Measurements from ENCODE around the gene ZNF283.
"Not testable (repeated sequence)": the region's sequence is repeated elsewhere in the genome, so short reads cannot be mapped to it uniquely, and the experiment has no call there.

Gene ZNF283

DNA sequence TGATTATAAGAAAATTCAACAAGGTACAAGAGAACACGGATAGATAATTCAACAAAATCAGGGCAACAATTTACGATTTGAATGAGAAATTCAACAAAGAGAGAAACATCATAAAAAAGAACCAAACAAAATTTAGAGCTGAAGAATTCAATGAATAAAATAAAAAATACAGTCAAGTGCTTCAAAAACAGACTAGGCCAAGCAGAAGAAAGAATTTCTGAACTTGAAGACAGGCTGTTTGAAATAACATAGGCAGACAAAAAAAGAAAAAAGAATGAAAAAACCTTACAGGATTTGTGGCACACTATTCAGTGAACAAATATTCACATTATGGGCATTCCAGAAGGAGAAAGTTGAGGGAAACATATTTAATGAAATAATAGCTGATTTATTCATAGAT, 31.1 kb downstream of the ZNF283 start:
- DNase-seq (ENCODE audit: low read depth) = no peak

DNA sequence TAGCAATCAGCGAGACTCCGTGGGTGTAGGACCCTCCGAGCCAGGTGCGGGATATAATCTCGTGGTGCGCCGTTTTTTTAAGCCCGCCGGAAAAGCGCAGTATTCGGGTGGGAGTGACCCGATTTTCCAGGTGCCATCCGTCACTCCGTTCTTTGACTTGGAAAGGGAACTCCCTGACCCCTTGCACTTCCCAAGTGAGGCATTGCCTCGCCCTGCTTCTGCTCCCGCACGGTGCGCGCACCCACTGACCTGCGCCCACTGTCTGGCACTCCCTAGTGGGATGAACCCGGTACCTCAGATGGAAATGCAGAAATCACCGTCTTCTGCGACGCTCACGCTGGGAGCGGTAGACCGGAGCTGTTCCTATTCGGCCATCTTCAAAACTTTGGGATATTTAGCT, 39.8 kb downstream of the ZNF283 start:
- DNase-seq (ENCODE audit: low read depth) = not testable (repeated sequence)

DNA sequence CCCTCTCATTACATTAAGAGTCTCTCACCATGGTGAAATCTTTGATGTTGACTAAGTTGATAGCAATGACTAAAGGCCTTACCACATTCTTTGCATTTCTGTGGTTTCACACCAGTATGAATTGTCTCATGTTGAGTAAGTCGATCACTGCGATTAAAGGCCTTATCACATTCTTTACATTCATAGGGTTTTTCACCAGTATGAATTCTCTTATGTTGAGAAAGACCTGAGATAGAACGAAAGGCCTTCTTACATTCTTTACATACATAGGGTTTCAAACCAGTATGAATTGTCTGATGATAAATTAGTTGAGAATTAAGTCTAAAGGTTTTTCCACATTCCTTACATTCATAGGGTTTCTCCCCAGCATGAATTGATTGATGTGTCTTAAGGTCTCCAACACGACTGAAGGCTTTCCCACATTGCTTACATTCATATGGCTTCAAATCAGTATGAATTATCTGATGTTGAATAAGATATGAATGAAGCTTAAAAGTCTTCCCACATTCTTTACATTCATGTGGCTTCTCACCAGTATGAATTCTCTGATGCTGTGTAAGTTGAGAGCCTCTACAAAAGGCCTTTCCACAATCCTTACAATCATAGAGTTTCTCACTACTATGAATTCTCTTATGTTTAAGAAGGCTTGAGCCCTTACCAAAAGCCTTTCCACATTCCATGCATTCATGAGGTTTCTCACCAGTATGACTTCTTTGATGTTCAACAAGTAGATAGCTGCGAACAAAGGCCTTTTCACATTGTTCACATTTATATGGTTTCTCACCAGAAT, 45.6 kb downstream of the ZNF283 start:
- no peak for DNase-seq (ENCODE audit: low read depth)

DNA sequence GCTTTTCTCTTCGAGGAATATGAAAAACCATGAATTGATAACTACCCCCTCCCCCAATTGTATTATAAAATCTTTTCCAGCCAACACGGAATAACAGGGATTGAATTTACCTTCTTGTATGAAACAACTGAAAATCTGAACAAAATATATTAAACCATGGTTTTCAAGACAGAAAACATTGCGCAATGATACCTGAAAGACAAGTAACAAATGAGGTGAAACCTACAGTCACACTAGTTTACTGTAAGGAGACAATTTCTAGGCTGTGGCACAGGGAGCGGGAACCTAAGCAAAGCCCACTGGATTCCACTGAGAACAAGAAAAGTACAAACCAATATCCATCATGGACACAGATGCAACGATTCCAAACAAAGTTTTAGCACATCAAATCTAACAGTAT, 53.4 kb downstream of the ZNF283 start:
- no peak for DNase-seq (ENCODE audit: low read depth)

DNA sequence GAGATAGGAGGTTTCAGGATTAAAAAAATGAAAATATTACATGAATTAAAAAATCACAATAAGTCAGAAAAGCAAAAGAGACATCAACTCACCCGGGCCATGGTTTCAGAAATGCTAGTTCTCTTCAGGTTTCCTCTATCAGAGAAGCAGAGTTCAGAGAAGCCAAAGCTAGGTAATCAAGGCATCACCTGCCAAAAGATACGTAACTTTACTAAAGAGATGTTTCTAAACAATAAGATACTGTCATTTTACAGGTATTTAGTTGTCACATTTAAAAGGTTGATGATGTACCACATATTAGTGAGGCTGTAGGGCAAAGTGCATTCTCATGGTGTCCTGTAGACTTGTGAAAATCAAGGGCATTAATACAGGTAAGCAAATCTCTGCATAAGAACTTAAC, 56.7 kb downstream of the ZNF283 start, which contains the start of gene ZNF404:
Gene ZNF404, minus strand, starts transcription at position 101 of the 400 bp plus-strand sequence.
- no peak for DNase-seq (ENCODE audit: low read depth)

DNA sequence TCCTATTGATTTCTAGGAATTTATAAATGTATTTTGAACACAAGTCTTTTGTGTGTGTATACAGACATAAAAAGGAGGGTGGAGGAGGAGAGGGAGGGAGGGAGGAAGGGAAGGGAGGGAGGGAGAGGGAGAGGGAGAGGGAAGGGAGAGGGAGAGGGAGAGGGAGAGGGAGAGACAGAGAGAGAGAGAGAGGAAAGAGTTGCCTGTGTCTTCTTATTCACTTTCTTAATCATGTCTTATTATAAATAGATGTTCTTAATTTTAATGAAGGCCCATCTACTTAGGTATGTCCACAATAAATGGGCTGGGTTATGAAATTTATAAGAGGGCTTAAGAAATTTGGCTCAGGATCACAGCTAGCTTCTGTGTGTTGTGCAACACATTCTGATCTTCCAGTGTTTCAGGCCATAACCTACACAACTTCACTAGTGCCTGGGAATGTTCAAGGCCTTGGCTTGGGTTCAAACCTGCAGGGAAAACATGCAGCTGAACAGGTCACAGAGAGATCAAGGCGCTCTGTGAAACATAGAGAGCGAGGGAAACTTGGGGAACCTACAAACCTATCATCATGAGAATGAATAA, 68.7 kb downstream of the ZNF283 start:
- DNase-seq (ENCODE audit: low read depth) = no peak
